Urinary bladder (tissue), 4 donors: ENCODE results near the gene MDGA2. TPM values are rescaled to one million over a fixed set of nuclear protein-coding genes. Genes with fewer than 3 reads are reported as not detected.

ENCODE experiments used
- DNase-seq: peaks from one replicate; pipeline ENCODE4 v3.0.0-alpha.2; 2015; ENCODE audit errors: extremely low spot score
- H3K27ac ChIP-seq: one replicate; pipeline ENCODE4 v1.5.1; 2013; ENCODE audit warnings: low read depth, mild to moderate bottlenecking, moderate library complexity
- H3K36me3 ChIP-seq: one replicate; pipeline ENCODE4 v1.6.1; 2013; ENCODE audit warnings: mild to moderate bottlenecking, moderate library complexity; ENCODE audit not compliant: insufficient read depth
- H3K4me1 ChIP-seq: one replicate; pipeline ENCODE4 v1.6.1; 2013; ENCODE audit warnings: mild to moderate bottlenecking, moderate library complexity; ENCODE audit not compliant: insufficient read depth
- H3K4me3 ChIP-seq: one replicate; pipeline ENCODE4 v1.5.1; 2013; ENCODE audit warnings: low read depth, low read length
- WGBS: extraction: QIAGEN DNeasy Blood & Tissue Kit; methylation state at CpG from one replicate; pipeline ENCODE4 v1.1.7; 2013; 5-methylcytosine and 5-hydroxymethylcytosine counted together
- polyA plus RNA-seq: library from polyadenylated mRNA; stranded (reverse); fragments of 200-250 nt; gene quantifications from one replicate; pipeline ENCODE4 v1.2.3, GENCODE V29; 2013
- small RNA-seq: library from RNA; depleted of rRNA; stranded (forward); fragments of <200 nt; gene quantifications from one replicate; pipeline ENCODE3, GENCODE V24; 2014
- total RNA-seq: library from RNA; depleted of rRNA; stranded (reverse); fragments of >200 nt; gene quantifications from one replicate; pipeline ENCODE4 v1.2.3, GENCODE V29; 2014
- donor health status: healthy with polysubstance abuse.
- donor health status: healthy.

The MDGA2 gene
- total and polyA plus RNA-seq, 2 donors = 0.15 to 6.1 TPM

DNA sequence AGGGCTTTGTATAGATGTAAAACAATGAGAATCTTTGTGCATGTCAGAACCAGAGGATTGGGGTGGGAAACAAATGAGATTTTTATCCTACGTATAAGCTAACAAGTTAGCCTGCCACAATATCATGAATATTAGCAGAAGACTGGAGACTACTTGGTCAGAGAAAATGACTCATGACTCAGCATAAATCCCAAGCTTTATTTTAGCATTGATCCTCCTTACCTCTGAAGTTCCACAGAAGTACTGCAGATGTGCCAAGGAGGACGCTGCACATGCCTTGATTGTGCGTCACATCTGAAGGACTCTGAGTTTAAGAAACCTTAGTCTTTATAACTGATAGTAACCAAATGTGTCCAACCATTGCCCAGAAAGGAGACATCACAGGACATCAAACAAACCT lies 789.8 kb downstream of the MDGA2 start:
- Histone ChIP-seq H3K27ac (no peak overlapping the region), H3K4me3 (no peak overlapping the region), H3K36me3 (no peaks in the 10 kb centered on the region), H3K4me1 (no peaks in the 10 kb centered on the region)
- no peak for DNase-seq
- WGBS = 97% methylated on average over 3 of the region's 3 CpGs

GRCh38 chr14:46861753-46862152 lies 813.7 kb downstream of the MDGA2 start:
- Histone ChIP-seq H3K27ac (no peak overlapping the region), H3K4me3 (no peak overlapping the region), H3K4me1 (no peaks in the 10 kb centered on the region), H3K36me3 (no peaks in the 10 kb centered on the region)
- DNase-seq = no peak

- H3K4me1 ChIP-seq = no peaks in the 10 kb centered on the region
- H3K4me3 ChIP-seq = no peak overlapping the region
- H3K36me3 ChIP-seq = no peaks in the 10 kb centered on the region
- DNase-seq = no peak
- H3K27ac ChIP-seq = no peak overlapping the region
- 77% methylated on average over 11 of the region's 11 CpGs for WGBS
Observed at GRCh38 chr14:46840944-46841720, 834.3 kb downstream of the MDGA2 start.

- 97% methylated on average over 42 of the region's 42 CpGs for WGBS
- DNase-seq = no peak
- H3K36me3 ChIP-seq = no peaks in the 10 kb centered on the region
- H3K27ac ChIP-seq = no peak overlapping the region
- H3K4me3 ChIP-seq = no peak overlapping the region
- H3K4me1 ChIP-seq = no peaks in the 10 kb centered on the region
Observed at GRCh38 chr14:46820291-46820690, 855.1 kb downstream of the MDGA2 start.

DNA sequence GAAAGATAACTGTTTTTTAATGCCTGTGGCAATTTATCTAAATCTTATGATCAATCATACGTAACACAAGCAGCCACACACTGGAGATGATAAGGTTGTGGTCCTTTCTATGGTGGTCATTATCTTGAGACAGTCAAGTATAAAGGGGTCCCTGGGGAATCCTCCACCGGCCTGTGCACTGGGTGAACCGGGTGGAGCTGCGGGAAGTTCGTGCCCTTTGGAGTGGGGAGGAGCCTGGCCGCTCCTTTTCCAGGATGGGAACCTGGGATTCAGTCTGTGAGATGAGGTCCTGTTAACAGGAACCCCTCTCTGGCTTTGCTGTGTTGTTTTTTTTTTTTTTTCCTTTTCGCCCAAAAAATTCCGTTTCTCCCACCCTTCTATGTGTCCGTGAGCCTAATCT lies 856.3 kb downstream of the MDGA2 start:
- WGBS = 82% methylated on average over 9 of the region's 9 CpGs
- Histone ChIP-seq H3K4me1 (no peaks in the 10 kb centered on the region), H3K27ac (no peak overlapping the region), H3K4me3 (no peak overlapping the region), H3K36me3 (no peaks in the 10 kb centered on the region)
- DNase-seq = no peak

DNA sequence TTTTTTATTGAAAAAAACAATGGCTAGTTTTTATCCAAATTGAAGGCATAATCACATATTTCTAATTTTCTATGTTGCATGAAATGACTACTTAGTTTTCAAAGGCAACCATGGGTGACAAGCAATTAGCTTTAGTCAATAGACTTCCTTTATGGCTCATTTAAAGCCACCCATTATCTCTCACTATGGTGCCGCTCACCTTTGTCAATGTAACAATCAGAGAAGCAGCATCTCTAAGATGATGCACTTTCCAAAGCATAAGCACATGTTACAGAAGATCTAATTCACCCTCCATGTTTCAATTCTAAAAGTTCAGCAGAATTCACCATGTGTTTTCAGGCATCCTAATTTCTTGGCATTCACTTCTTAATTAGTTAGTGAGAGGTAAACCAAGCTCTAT lies 857.3 kb downstream of the MDGA2 start:
- no peaks in the 10 kb centered on the region for H3K36me3 ChIP-seq
- H3K4me1 ChIP-seq = no peaks in the 10 kb centered on the region
- H3K27ac ChIP-seq = no peak overlapping the region
- DNase-seq = no peak
- WGBS = 74% methylated on average over 1 of the region's 1 CpG
- H3K4me3 ChIP-seq = no peak overlapping the region

- no peak for DNase-seq
- Histone ChIP-seq H3K4me1 (no peaks in the 10 kb centered on the region), H3K27ac (no peak overlapping the region), H3K4me3 (no peak overlapping the region), H3K36me3 (no peaks in the 10 kb centered on the region)
Observed at GRCh38 chr14:46793144-46793543, 882.3 kb downstream of the MDGA2 start.

Small RNA genes within 50 kb of the gene (small RNA-seq; reads per million reads assigned to genes)
- gene RF00402 = not detected
